Measurements from ENCODE around the gene GOLT1A.

- TF ChIP-seq CTCF (IDR thresholded peaks at IDR 0.05 in 4 of 5, conservative IDR thresholded peaks at IDR 0.05 in 1 of 5) (no peak), POLR2A (IDR thresholded peaks at IDR 0.05) (no peak)
Measured at GRCh38 chr1:204204944-204205343, 8.8 kb downstream of the GOLT1A start.
